ENCODE results near the gene SLC6A9. TPM values are rescaled to one million over a fixed set of nuclear protein-coding genes. Genes with fewer than 3 reads are reported as not detected.

The SLC6A9 gene
- total and polyA plus RNA-seq, 8 donors, result 1.1 to 40.8 (median 2.3) TPM; not detected in 1

GRCh38 chr1:44012941-44013609 is 18.2 kb downstream of the SLC6A9 start:
- DNase-seq, result peak in 1 of 2 donors; percentile 61
- no peaks in the 10 kb centered on the region for H3K27me3 ChIP-seq
- intact Hi-C loops (cut with DNase I; ENCODE audit: low total_unique reads), result no loop called here
- H3K27ac ChIP-seq, result no peak overlapping the region
- H3K4me3 ChIP-seq, result no peak overlapping the region
- H3K4me1 ChIP-seq, result peaks cover 0 to 4% (median 0%) of the 10 kb centered on the region in 4 donors
- H3K36me3 ChIP-seq, result peaks cover 0 to 20% (median 5%) of the 10 kb centered on the region in 4 donors
- TF ChIP-seq EP300 (IDR thresholded peaks at IDR 0.05) (no peak), POLR2A (IDR thresholded peaks at IDR 0.05) (no peak), POLR2AphosphoS5 (IDR thresholded peaks at IDR 0.05) (no peak)
- TF ChIP-seq, protein P1, sequence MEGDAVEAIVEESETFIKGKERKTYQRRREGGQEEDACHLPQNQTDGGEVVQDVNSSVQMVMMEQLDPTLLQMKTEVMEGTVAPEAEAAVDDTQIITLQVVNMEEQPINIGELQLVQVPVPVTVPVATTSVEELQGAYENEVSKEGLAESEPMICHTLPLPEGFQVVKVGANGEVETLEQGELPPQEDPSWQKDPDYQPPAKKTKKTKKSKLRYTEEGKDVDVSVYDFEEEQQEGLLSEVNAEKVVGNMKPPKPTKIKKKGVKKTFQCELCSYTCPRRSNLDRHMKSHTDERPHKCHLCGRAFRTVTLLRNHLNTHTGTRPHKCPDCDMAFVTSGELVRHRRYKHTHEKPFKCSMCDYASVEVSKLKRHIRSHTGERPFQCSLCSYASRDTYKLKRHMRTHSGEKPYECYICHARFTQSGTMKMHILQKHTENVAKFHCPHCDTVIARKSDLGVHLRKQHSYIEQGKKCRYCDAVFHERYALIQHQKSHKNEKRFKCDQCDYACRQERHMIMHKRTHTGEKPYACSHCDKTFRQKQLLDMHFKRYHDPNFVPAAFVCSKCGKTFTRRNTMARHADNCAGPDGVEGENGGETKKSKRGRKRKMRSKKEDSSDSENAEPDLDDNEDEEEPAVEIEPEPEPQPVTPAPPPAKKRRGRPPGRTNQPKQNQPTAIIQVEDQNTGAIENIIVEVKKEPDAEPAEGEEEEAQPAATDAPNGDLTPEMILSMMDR (IDR thresholded peaks at IDR 0.05), result no peak
- H3K9me3 ChIP-seq, result no peaks in the 10 kb centered on the region
- 62 to 84% (median 72%) methylated on average over 13 of the region's 13 CpGs for WGBS, 5 donors

DNA sequence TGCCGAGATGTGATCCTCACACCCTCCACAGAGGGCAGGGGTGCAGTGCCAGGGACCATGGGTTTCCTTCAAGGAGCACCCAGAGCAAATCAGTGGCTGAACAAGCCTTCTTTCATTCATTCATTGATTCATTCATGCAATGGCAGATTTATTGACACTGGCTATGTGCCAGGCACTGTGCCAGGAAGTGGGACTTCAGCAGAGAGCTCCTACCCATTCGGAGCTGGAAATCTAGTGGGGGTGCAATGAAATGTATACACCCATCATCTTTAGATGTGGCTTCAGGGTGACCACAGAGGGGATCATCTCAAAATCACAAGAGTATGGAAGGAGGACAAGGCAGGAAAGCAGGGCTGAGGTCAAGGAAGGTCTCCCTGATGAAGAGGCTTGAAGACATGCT is 18.9 kb downstream of the SLC6A9 start:
- H3K27ac ChIP-seq, result no peak overlapping the region
- 24 to 67% (median 55%) methylated on average over 1 to 2 of the region's 2 CpGs for WGBS, 5 donors
- no peak for DNase-seq
- H3K9me3 ChIP-seq, result no peaks in the 10 kb centered on the region
- H3K27me3 ChIP-seq, result no peaks in the 10 kb centered on the region
- no peak for TF ChIP-seq POLR2AphosphoS5 (IDR thresholded peaks at IDR 0.05)
- no peak for TF ChIP-seq POLR2A (IDR thresholded peaks at IDR 0.05)
- no peak for TF ChIP-seq EP300 (IDR thresholded peaks at IDR 0.05)
- TF ChIP-seq, protein P1 (IDR thresholded peaks at IDR 0.05), result no peak
- peaks cover 0 to 14% (median 5%) of the 10 kb centered on the region in 4 donors for H3K36me3 ChIP-seq
- intact Hi-C loops (cut with DNase I; ENCODE audit: low total_unique reads), result no loop called here
- H3K4me1 ChIP-seq, result peaks cover 0 to 4% (median 0%) of the 10 kb centered on the region in 4 donors
- no peak overlapping the region for H3K4me3 ChIP-seq

GRCh38 chr1:44010935-44011471 is 20.3 kb downstream of the SLC6A9 start:
- Histone ChIP-seq H3K27ac (no peak overlapping the region), H3K4me3 (no peak overlapping the region), H3K27me3 (no peaks in the 10 kb centered on the region), H3K4me1 (peaks cover 0 to 5% (median under 1%) of the 10 kb centered on the region in 4 donors), H3K9me3 (no peaks in the 10 kb centered on the region), H3K36me3 (peaks cover 0 to 14% (median 5%) of the 10 kb centered on the region in 4 donors)
- intact Hi-C loops (cut with DNase I; ENCODE audit: low total_unique reads), result no loop called here
- TF ChIP-seq POLR2AphosphoS5 (IDR thresholded peaks at IDR 0.05) (no peak), EP300 (IDR thresholded peaks at IDR 0.05) (no peak), POLR2A (IDR thresholded peaks at IDR 0.05) (no peak)
- TF ChIP-seq, protein P1 (IDR thresholded peaks at IDR 0.05), result no peak
- no peak for DNase-seq
- WGBS, 5 donors, result 76 to 90% (median 86%) methylated on average over 9 to 11 of the region's 11 CpGs

GRCh38 chr1:44008259-44008658 is 23.0 kb downstream of the SLC6A9 start:
- Histone ChIP-seq H3K27ac (no peak overlapping the region), H3K4me1 (peaks cover 0 to 5% (median 5%) of the 10 kb centered on the region in 4 donors), H3K4me3 (no peak overlapping the region), H3K9me3 (no peaks in the 10 kb centered on the region), H3K36me3 (peaks cover 0 to 14% (median 5%) of the 10 kb centered on the region in 4 donors), H3K27me3 (no peaks in the 10 kb centered on the region)
- 92 to 97% (median 94%) methylated on average over 12 of the region's 12 CpGs for WGBS, 5 donors
- TF ChIP-seq POLR2A (IDR thresholded peaks at IDR 0.05), result no peak
- TF ChIP-seq POLR2AphosphoS5 (IDR thresholded peaks at IDR 0.05), result no peak
- TF ChIP-seq, protein P1 (IDR thresholded peaks at IDR 0.05), result no peak
- TF ChIP-seq EP300 (IDR thresholded peaks at IDR 0.05), result no peak
- intact Hi-C loops (cut with DNase I; ENCODE audit: low total_unique reads), result no loop called here
- no peak for DNase-seq
